DMS 273 (cell line): ENCODE data around the gene ESRRB.

ENCODE experiments used
- DNase-seq: peaks from one replicate; lab custom pipeline; 2025; ENCODE audit not compliant: unreplicated experiment; lab: John Stamatoyannopoulos, UW

The ESRRB gene

GRCh38 chr14:76375947-76376404 is at the start of gene ESRRB:
TSS of gene ESRRB (plus strand) at chr14:76376137. CDS start at chr14:76376402, 265 bp downstream.
- peak; percentile 65 for DNase-seq

- no peak for DNase-seq
Measured at GRCh38 chr14:76326918-76327689, 48.8 kb upstream of the ESRRB start.

- DNase-seq = no peak
Measured at GRCh38 chr14:76328457-76329137, 47.3 kb upstream of the ESRRB start.

- peak; percentile 47 for DNase-seq
Measured at GRCh38 chr14:76329154-76329928, 46.6 kb upstream of the ESRRB start.

- DNase-seq = no peak
Measured at GRCh38 chr14:76329951-76330350, 46.0 kb upstream of the ESRRB start.

- no peak for DNase-seq
Measured at GRCh38 chr14:76330411-76331327, 45.3 kb upstream of the ESRRB start.

GRCh38 chr14:76331328-76332011 is 44.5 kb upstream of the ESRRB start:
- no peak for DNase-seq

- no peak for DNase-seq
Measured at GRCh38 chr14:76333664-76334063, 42.3 kb upstream of the ESRRB start.

GRCh38 chr14:76334316-76334715 is 41.6 kb upstream of the ESRRB start:
- DNase-seq = no peak

- DNase-seq = no peak
Measured at GRCh38 chr14:76336876-76337275, 39.1 kb upstream of the ESRRB start.

- DNase-seq = peak; percentile 85
Measured at GRCh38 chr14:76337635-76338545, 38.0 kb upstream of the ESRRB start.

- DNase-seq = no peak
Measured at GRCh38 chr14:76339728-76340615, 36.0 kb upstream of the ESRRB start.

- DNase-seq = no peak
Measured at GRCh38 chr14:76343386-76343785, 32.6 kb upstream of the ESRRB start.

- DNase-seq = peak; percentile 32
Measured at GRCh38 chr14:76346391-76347160, 29.4 kb upstream of the ESRRB start.

GRCh38 chr14:76348898-76349297 is 27.0 kb upstream of the ESRRB start:
- no peak for DNase-seq

- DNase-seq = no peak
Measured at GRCh38 chr14:76349993-76350392, 25.9 kb upstream of the ESRRB start.

- DNase-seq = no peak
Measured at GRCh38 chr14:76350671-76351070, 25.3 kb upstream of the ESRRB start.
